ENCODE results near the gene ANKRD13A.

The ANKRD13A gene

DNA sequence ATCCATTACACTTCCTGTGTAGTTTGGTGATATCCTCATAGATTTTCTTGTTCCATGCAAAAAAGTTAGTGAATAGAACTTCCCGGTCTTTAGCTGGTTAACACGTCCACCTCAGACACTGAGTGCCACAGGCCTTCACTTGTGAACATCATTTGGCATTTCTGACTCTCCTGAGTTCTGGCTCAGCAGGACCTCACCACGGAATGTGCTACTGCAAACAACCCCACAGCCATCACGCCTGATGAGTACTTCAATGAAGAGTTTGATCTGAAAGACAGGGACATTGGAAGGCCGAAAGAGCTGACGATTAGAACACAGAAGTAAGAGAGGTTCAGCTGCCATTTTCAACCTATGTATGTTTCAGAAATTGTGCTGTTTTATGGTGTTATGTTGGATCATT lies 29.1 kb downstream of the ANKRD13A start:
- H3K27ac ChIP-seq (ENCODE audit: low read depth, low read length): no peak overlapping the region
- no peak overlapping the region for H2AFZ ChIP-seq (ENCODE audit: low read length, unreplicated experiment)
- no peaks in the 10 kb centered on the region for H3K27me3 ChIP-seq (ENCODE audit: insufficient read depth, low read length)
- no peak overlapping the region for H3K4me3 ChIP-seq (ENCODE audit: low read depth, low read length)
- H3K36me3 ChIP-seq (ENCODE audit: insufficient read depth, low read length): peaks cover 11% of the 10 kb centered on the region
- peaks cover 29% of the 10 kb centered on the region for H3K4me1 ChIP-seq (ENCODE audit: control insufficient read depth, insufficient read depth, low read length, unreplicated experiment)
- H3K79me2 ChIP-seq (ENCODE audit: control insufficient read depth, insufficient read depth, low read length, unreplicated experiment): no peaks in the 10 kb centered on the region

GRCh38 chr12:110029290-110029815 lies 30.1 kb downstream of the ANKRD13A start:
- H3K4me1 ChIP-seq (ENCODE audit: control insufficient read depth, insufficient read depth, low read length, unreplicated experiment): peaks cover 19% of the 10 kb centered on the region
- no peak overlapping the region for H2AFZ ChIP-seq (ENCODE audit: low read length, unreplicated experiment)
- H3K79me2 ChIP-seq (ENCODE audit: control insufficient read depth, insufficient read depth, low read length, unreplicated experiment): no peaks in the 10 kb centered on the region
- no peak overlapping the region for H3K27ac ChIP-seq (ENCODE audit: low read depth, low read length)
- no peaks in the 10 kb centered on the region for H3K27me3 ChIP-seq (ENCODE audit: insufficient read depth, low read length)
- H3K4me3 ChIP-seq (ENCODE audit: low read depth, low read length): no peak overlapping the region
- peaks cover 9% of the 10 kb centered on the region for H3K36me3 ChIP-seq (ENCODE audit: insufficient read depth, low read length)

- peaks cover 35% of the 10 kb centered on the region for H3K36me3 ChIP-seq (ENCODE audit: insufficient read depth, low read length)
- no peak overlapping the region for H2AFZ ChIP-seq (ENCODE audit: low read length, unreplicated experiment)
- no peak overlapping the region for H3K27ac ChIP-seq (ENCODE audit: low read depth, low read length)
- H3K79me2 ChIP-seq (ENCODE audit: control insufficient read depth, insufficient read depth, low read length, unreplicated experiment): peaks cover 6% of the 10 kb centered on the region
- H3K4me3 ChIP-seq (ENCODE audit: low read depth, low read length): no peak overlapping the region
- H3K27me3 ChIP-seq (ENCODE audit: insufficient read depth, low read length): no peaks in the 10 kb centered on the region
- H3K4me1 ChIP-seq (ENCODE audit: control insufficient read depth, insufficient read depth, low read length, unreplicated experiment): peaks cover 12% of the 10 kb centered on the region
Observed at GRCh38 chr12:110033888-110034287, 34.7 kb downstream of the ANKRD13A start.

DNA sequence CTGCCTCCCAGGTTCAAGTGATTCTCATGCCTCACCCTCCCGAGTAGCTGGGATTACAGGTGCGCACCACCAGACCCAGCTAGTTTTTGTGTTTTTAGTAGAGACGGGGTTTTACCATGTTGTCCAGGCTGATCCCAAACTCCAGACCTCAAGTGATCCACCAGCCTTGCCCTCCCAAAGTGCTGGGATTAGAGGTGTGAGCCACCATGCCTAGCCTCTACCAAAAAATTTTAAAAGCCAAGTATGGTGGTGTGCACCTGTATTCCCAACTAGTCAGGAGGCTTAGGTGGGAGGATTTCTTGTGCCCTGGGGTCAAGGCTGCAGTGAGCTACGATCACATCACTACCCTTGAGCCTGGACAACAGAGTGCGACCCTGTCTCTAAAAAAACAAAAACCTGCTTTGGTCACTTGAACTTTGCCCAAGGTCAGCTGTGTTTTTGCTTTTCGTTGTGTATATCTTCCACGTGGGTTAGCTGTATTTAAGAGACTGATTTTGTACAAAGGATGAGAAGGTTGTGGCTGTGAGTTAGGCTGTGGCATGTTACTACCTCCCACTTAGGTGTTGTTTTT lies 36.4 kb downstream of the ANKRD13A start:
- Histone ChIP-seq H3K36me3 (ENCODE audit: insufficient read depth, low read length) (peaks cover 25% of the 10 kb centered on the region), H3K79me2 (ENCODE audit: control insufficient read depth, insufficient read depth, low read length, unreplicated experiment) (peaks cover 6% of the 10 kb centered on the region)

DNA sequence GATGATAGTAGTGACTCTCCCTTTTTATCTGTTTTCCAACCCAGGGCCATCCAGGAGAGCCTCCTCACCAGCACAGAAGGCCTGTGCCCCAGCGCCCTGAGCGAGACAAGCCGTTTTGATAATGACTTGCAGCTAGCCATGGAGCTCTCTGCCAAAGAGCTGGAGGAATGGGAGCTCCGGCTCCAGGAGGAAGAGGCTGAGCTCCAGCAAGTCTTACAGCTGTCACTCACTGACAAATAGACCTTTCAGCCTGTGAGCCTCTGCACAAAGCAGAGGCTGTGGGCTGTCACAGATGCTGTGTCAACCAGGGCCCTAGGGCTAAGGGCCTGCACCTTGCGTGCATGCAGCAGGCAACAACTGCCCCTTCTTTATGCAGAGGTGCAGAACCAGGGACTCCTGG lies 38.1 kb downstream of the ANKRD13A start:
- no peaks in the 10 kb centered on the region for H3K27me3 ChIP-seq (ENCODE audit: insufficient read depth, low read length)
- H3K36me3 ChIP-seq (ENCODE audit: insufficient read depth, low read length): peaks cover 25% of the 10 kb centered on the region
- H2AFZ ChIP-seq (ENCODE audit: low read length, unreplicated experiment): no peak overlapping the region
- peaks cover 20% of the 10 kb centered on the region for H3K4me1 ChIP-seq (ENCODE audit: control insufficient read depth, insufficient read depth, low read length, unreplicated experiment)
- H3K79me2 ChIP-seq (ENCODE audit: control insufficient read depth, insufficient read depth, low read length, unreplicated experiment): peaks cover 6% of the 10 kb centered on the region
- H3K27ac ChIP-seq (ENCODE audit: low read depth, low read length): peak overlapping the region; percentile 98
- no peak overlapping the region for H3K4me3 ChIP-seq (ENCODE audit: low read depth, low read length)

More for the DNA sequence above, 36.4 kb downstream of the ANKRD13A start:
- Histone ChIP-seq H3K27me3 (ENCODE audit: insufficient read depth, low read length) (no peaks in the 10 kb centered on the region), H3K27ac (ENCODE audit: low read depth, low read length) (no peak overlapping the region), H3K4me1 (ENCODE audit: control insufficient read depth, insufficient read depth, low read length, unreplicated experiment) (peaks cover 20% of the 10 kb centered on the region), H3K4me3 (ENCODE audit: low read depth, low read length) (no peak overlapping the region), H2AFZ (ENCODE audit: low read length, unreplicated experiment) (no peak overlapping the region)

GRCh38 chr12:110038741-110039084 lies 39.5 kb downstream of the ANKRD13A start:
- H3K27me3 ChIP-seq (ENCODE audit: insufficient read depth, low read length): no peaks in the 10 kb centered on the region
- peaks cover 23% of the 10 kb centered on the region for H3K4me1 ChIP-seq (ENCODE audit: control insufficient read depth, insufficient read depth, low read length, unreplicated experiment)
- H3K4me3 ChIP-seq (ENCODE audit: low read depth, low read length): peak overlapping the region; percentile 8; the same call in 1 of the 2 replicates
- peak overlapping the region; percentile 27 for H2AFZ ChIP-seq (ENCODE audit: low read length, unreplicated experiment)
- peaks cover 6% of the 10 kb centered on the region for H3K79me2 ChIP-seq (ENCODE audit: control insufficient read depth, insufficient read depth, low read length, unreplicated experiment)
- H3K27ac ChIP-seq (ENCODE audit: low read depth, low read length): peak overlapping the region; percentile 98
- H3K36me3 ChIP-seq (ENCODE audit: insufficient read depth, low read length): peaks cover 25% of the 10 kb centered on the region

- peak overlapping the region; percentile 98 for H3K27ac ChIP-seq (ENCODE audit: low read depth, low read length)
- H3K36me3 ChIP-seq (ENCODE audit: insufficient read depth, low read length): peaks cover 25% of the 10 kb centered on the region
- no peaks in the 10 kb centered on the region for H3K27me3 ChIP-seq (ENCODE audit: insufficient read depth, low read length)
- peak overlapping the region; percentile 22; the same call in 1 of the 2 replicates for H3K4me3 ChIP-seq (ENCODE audit: low read depth, low read length)
- no peak overlapping the region for H2AFZ ChIP-seq (ENCODE audit: low read length, unreplicated experiment)
- H3K79me2 ChIP-seq (ENCODE audit: control insufficient read depth, insufficient read depth, low read length, unreplicated experiment): peaks cover 6% of the 10 kb centered on the region
- H3K4me1 ChIP-seq (ENCODE audit: control insufficient read depth, insufficient read depth, low read length, unreplicated experiment): peaks cover 23% of the 10 kb centered on the region
Observed at GRCh38 chr12:110039085-110039807, 40.0 kb downstream of the ANKRD13A start.

- H3K4me3 ChIP-seq (ENCODE audit: low read depth, low read length): no peak overlapping the region
- H3K36me3 ChIP-seq (ENCODE audit: insufficient read depth, low read length): peaks cover 10% of the 10 kb centered on the region
- no peaks in the 10 kb centered on the region for H3K27me3 ChIP-seq (ENCODE audit: insufficient read depth, low read length)
- peaks cover 33% of the 10 kb centered on the region for H3K4me1 ChIP-seq (ENCODE audit: control insufficient read depth, insufficient read depth, low read length, unreplicated experiment)
- H3K27ac ChIP-seq (ENCODE audit: low read depth, low read length): no peak overlapping the region
- no peak overlapping the region for H2AFZ ChIP-seq (ENCODE audit: low read length, unreplicated experiment)
- H3K79me2 ChIP-seq (ENCODE audit: control insufficient read depth, insufficient read depth, low read length, unreplicated experiment): peaks cover 18% of the 10 kb centered on the region
Observed at GRCh38 chr12:110042264-110042663, 43.0 kb downstream of the ANKRD13A start.

DNA sequence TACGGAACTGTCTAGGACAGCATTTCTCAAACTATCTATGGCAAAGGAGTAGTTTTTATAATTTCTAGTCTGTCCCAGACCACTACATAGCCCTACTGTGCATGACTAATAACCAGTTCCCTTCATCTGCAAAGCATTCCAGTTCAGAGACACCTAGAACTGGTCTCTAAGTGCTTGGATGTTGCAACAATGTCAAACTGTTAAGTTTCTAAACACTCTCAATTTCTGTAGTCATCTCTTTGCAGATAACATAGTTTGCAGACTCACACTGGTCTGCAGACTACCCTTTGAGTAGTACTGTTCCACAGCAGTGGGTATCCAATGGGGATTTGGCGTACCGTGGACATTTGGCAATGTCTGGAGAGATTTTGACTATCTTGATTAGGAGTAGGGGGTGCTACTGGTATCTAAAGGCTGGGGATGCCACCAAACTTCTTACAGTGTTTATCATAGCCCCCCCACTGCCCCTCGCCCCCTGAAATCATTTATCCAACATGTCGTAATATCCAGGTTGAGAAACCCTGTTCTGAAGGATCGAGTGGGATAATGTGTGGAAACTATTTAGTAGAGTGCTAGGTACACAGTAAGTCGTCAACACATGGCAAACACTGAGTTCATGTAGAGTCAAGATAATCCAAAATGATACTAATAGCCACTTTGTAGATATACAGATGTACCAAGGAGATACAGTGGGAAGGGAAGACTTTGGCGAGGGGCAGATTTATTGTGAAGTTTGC lies 47.4 kb downstream of the ANKRD13A start:
- peak overlapping the region; percentile 83 for H3K4me3 ChIP-seq (ENCODE audit: low read depth, low read length)
- H2AFZ ChIP-seq (ENCODE audit: low read length, unreplicated experiment): no peak overlapping the region
- no peak overlapping the region for H3K27ac ChIP-seq (ENCODE audit: low read depth, low read length)
- no peaks in the 10 kb centered on the region for H3K36me3 ChIP-seq (ENCODE audit: insufficient read depth, low read length)
- H3K27me3 ChIP-seq (ENCODE audit: insufficient read depth, low read length): no peaks in the 10 kb centered on the region
- H3K4me1 ChIP-seq (ENCODE audit: control insufficient read depth, insufficient read depth, low read length, unreplicated experiment): peaks cover 16% of the 10 kb centered on the region
- H3K79me2 ChIP-seq (ENCODE audit: control insufficient read depth, insufficient read depth, low read length, unreplicated experiment): peaks cover 24% of the 10 kb centered on the region

- peaks cover 16% of the 10 kb centered on the region for H3K4me1 ChIP-seq (ENCODE audit: control insufficient read depth, insufficient read depth, low read length, unreplicated experiment)
- no peaks in the 10 kb centered on the region for H3K36me3 ChIP-seq (ENCODE audit: insufficient read depth, low read length)
- H3K4me3 ChIP-seq (ENCODE audit: low read depth, low read length): peak overlapping the region; percentile 83
- H3K27ac ChIP-seq (ENCODE audit: low read depth, low read length): no peak overlapping the region
- H3K79me2 ChIP-seq (ENCODE audit: control insufficient read depth, insufficient read depth, low read length, unreplicated experiment): peaks cover 24% of the 10 kb centered on the region
- H3K27me3 ChIP-seq (ENCODE audit: insufficient read depth, low read length): no peaks in the 10 kb centered on the region
- no peak overlapping the region for H2AFZ ChIP-seq (ENCODE audit: low read length, unreplicated experiment)
Observed at GRCh38 chr12:110047297-110047940, 48.2 kb downstream of the ANKRD13A start.

Data from ACC112 (cell line).